Activated CD8-positive, alpha-beta T cell treated with anti-CD3 and anti-CD28 coated beads, Interleukin-2, amount 10 ng/mL, durations not matched to agents 7 days and 5 days (primary cell): ENCODE data around the gene TMEM239. TPM values are rescaled to one million over a fixed set of nuclear protein-coding genes. Genes with fewer than 3 reads are reported as not detected.

Source experiments
- ATAC-seq: fragments of 150-1000 bp; cut with Tn5 transposase; one replicate; pipeline ENCODE4 v1.10.0; 2021; ENCODE audit warnings: moderate library complexity
- CTCF ChIA-PET: fragments of 350-600 bp; sonication (Branson Sonifier 250); formaldehyde crosslinking; loops from one replicate; lab custom pipeline; 2021; ENCODE audit warnings: antibody characterized with exemption; lab: Charles Lee
- POLR2A ChIA-PET: fragments of 350-600 bp; sonication (Branson Sonifier 250); formaldehyde crosslinking; loops from one replicate; lab custom pipeline; 2021; ENCODE audit warnings: antibody characterized with exemption; lab: Charles Lee
- DNase-seq: peaks from one replicate; pipeline ENCODE4 v3.0.0-alpha.2; 2020
- H3K27ac Mint-ChIP-seq: one replicate; pipeline ENCODE4 v1.8.0; 2021; ENCODE audit warnings: mild to moderate bottlenecking, mixed read lengths
- H3K27me3 Mint-ChIP-seq: one replicate; pipeline ENCODE4 v1.8.0; 2021; ENCODE audit warnings: low read depth, mixed read lengths
- H3K36me3 Mint-ChIP-seq: one replicate; pipeline ENCODE4 v1.8.0; 2021; ENCODE audit warnings: low read depth, mixed read lengths
- H3K4me1 Mint-ChIP-seq: one replicate; pipeline ENCODE4 v1.8.0; 2021; ENCODE audit warnings: low read depth, mixed read lengths
- H3K4me3 Mint-ChIP-seq: one replicate; pipeline ENCODE4 v1.8.0; 2021; ENCODE audit warnings: mild to moderate bottlenecking, mixed read lengths
- H3K9me3 Mint-ChIP-seq: one replicate; pipeline ENCODE4 v1.8.0; 2022; ENCODE audit warnings: mixed read lengths; ENCODE audit not compliant: insufficient read depth
- total RNA-seq, 2 experiments: library from RNA; stranded (reverse); gene quantifications; one replicate each; pipeline ENCODE4 v1.2.3, GENCODE V29; 2021

Gene TMEM239
- total RNA-seq, 2 experiments from 2014 or later: not detected

DNA sequence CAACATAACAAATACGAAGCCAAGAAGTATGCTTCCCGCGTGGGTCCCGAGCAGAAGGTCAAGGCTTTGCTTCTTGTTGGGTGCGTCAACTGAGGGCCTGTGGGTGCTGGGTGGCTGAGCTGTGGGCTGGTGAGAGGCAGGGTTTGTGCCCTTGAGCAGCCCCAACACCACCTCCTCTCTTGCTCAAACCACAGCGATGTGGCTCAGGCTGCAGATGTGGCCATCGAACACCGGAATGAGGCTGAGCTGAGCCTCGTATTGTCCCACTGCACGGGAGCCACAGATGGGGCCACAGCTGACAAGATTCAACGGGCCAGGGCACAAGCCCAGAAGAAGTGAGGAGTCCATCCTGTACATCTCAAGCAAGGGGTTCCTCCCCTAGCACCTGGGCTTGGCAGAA is 50.1 kb downstream of the TMEM239 start:
- H3K27me3 Mint-ChIP-seq: no peaks in the 10 kb centered on the region
- no peak overlapping the region for H3K4me3 Mint-ChIP-seq
- peak overlapping the region; percentile 73 for H3K27ac Mint-ChIP-seq
- CTCF ChIA-PET: interaction anchor here (0.9 to 3.4 kb wide), 10 partner anchors 8 to 449 kb away, joined by 3 to 16 read pairs (median 4); no protein-coding TSS in a partner anchor
- H3K36me3 Mint-ChIP-seq: peaks cover 26% of the 10 kb centered on the region
- peak; percentile 24 for ATAC-seq
- POLR2A ChIA-PET: interaction anchor here (0.7 kb wide), 1 partner anchor 10 kb away, joined by 4 read pairs; no protein-coding TSS in a partner anchor
- H3K9me3 Mint-ChIP-seq: no peaks in the 10 kb centered on the region
- DNase-seq: no peak
- peaks cover 49% of the 10 kb centered on the region for H3K4me1 Mint-ChIP-seq

- H3K27ac Mint-ChIP-seq: peak overlapping the region; percentile 27
- DNase-seq (no peak), ATAC-seq (no peak)
- H3K27me3 Mint-ChIP-seq: no peaks in the 10 kb centered on the region
- ChIA-PET POLR2A (no interaction called here), CTCF (interaction anchor here (0.8 to 3.4 kb wide), 4 partner anchors 12 to 352 kb away, joined by 3 to 16 read pairs (median 6); no protein-coding TSS in a partner anchor)
- peaks cover 59% of the 10 kb centered on the region for H3K4me1 Mint-ChIP-seq
- H3K9me3 Mint-ChIP-seq: no peaks in the 10 kb centered on the region
- H3K36me3 Mint-ChIP-seq: peaks cover 22% of the 10 kb centered on the region
- no peak overlapping the region for H3K4me3 Mint-ChIP-seq
These were observed 51.1 kb downstream of the TMEM239 start for GRCh38 chr20:2867081-2867864.

Other genes with a start within 250 kb of the TMEM239 start
- gene NOP56, start 163.7 kb upstream of the TMEM239 start, total RNA-seq: 100 to 1,000 TPM; 441 to 450 TPM
- gene IDH3B, start 152.1 kb upstream of the TMEM239 start, total RNA-seq: 100 to 1,000 TPM in 1 of 2 experiments, 10 to 100 TPM in 1; 99.6 to 100 TPM
- not detected for gene EBF4, start 123.6 kb upstream of the TMEM239 start, total RNA-seq
- under 1 TPM; 0.11 to 0.26 TPM for gene CPXM1, start 15.7 kb upstream of the TMEM239 start, total RNA-seq
- gene C20orf141, start 1.4 kb upstream of the TMEM239 start, total RNA-seq: not detected
- 10 to 100 TPM; 17.3 to 17.9 TPM for gene PCED1A, start 24.3 kb downstream of the TMEM239 start, total RNA-seq
- 10 to 100 TPM; 47.0 to 55.2 TPM for gene VPS16, start 24.4 kb downstream of the TMEM239 start, total RNA-seq
- gene PTPRA, start 57.1 kb downstream of the TMEM239 start, total RNA-seq: 10 to 100 TPM; 58.5 to 60.9 TPM
- 1 to 10 TPM; 1.5 to 1.7 TPM for gene GNRH2, start 227.3 kb downstream of the TMEM239 start, total RNA-seq
- 10 to 100 TPM; 37.4 to 38.9 TPM for gene MRPS26, start 229.7 kb downstream of the TMEM239 start, total RNA-seq